GM21381 (cell line): ENCODE data around the gene PAQR4.

Experiments
- ATAC-seq: cut with Tn5 transposase; IDR thresholded peaks from one replicate; pipeline ENCODE4 v1.9.1; 2021; ENCODE audit warnings: mild to moderate bottlenecking, moderate library complexity; ENCODE audit not compliant: unreplicated experiment

Gene PAQR4

DNA sequence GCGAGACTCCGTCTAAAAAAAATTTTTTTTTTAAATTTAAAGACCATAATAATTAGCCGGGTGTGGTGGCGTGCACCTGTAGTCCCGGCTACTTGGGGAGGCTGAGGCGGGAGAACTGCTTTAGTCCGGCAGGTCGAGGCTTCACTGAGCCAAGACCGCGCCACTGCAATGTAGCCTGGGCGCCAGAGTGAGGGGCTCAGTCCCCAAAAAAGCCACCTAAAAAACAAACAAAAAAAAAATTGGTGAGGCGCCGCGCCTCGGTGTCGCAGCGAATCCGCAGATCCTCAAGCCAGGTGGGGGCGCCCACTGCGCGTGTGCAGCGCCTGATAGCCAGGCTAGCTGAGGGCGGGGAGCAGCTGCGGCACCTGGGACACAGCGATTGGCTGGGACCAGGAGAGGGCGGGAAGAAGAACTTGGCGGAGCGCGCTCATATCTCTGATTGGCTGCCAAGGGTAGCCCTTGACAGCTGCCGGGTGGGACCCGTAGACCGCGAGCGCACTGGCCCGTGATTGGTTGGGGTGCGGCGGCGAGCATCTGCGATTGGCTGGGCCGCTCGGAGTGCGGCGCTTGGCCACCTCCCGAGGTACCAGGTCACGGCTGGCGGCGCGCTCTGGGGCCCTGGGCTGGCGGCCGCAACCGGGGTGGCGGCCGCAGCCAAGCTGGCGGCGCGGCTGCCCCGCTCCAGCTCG lies 34.6 kb downstream of the PAQR4 start:
- peak; percentile 88 for ATAC-seq

DNA sequence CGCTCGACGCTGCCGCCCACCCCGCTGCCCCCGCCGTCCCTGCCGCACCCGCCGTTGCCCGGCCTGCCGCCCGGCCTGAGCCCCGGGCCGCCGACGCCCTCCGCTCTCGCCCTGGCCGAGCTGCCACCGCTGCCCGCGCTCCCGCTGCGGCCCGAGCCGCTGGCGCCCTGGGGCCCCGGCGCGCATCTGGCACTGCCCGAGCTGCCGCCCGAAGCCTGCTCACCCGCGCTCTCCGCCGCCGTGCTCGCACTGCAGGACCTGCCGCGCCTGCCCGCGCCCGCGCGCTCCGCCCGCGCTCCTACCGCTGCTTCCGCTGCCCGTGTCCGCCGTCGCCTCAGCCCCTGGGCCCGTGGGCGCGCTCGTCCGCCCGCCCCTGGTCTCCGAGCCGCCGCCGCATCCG lies 35.2 kb downstream of the PAQR4 start:
- no peak for ATAC-seq

- no peak for ATAC-seq
Observed at GRCh38 chr16:3004781-3005284, 35.7 kb downstream of the PAQR4 start.

DNA sequence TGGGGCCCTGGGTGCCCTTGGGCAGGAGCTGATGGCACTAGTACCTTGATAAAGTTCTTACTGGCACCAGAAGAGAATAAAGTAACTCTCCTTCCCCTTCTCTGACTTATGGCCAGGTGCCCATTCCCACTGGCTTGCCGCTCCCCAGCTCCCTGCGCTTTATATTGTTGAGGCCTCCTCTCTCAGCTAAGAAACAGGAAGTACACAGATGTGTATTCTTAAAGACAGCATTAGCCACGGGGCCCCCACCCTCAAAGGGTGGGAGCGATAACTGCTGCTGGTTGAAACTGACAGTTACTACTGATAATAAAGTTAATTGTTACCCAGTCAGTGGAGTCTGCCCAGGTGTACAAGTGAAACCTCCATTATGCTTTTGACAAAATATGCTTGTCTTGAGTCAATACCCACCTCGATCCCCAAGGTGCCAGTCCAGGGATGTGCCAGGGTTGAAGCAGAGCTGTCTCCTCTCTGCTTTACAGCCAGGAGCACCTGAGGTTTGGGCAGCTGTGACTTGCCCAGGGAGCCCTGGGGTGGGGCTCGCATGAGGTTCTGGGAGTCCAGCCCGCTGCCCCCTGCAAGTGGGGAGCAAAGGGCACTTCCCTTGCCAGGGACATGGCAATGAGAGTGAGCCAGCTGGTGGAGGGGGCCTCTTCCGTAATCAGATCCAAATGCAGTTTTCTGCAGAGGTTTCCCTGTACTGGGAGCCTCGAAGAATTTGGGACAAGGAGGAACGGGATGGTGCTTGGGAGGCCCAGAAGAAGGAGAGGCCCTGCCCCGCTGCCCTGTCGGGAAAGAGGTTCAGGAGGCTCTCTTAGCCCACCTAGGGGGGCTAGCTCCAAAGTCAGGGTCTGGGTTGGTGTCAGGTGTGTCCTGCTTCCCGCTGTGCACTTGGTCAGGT lies 38.2 kb downstream of the PAQR4 start:
- no peak for ATAC-seq

DNA sequence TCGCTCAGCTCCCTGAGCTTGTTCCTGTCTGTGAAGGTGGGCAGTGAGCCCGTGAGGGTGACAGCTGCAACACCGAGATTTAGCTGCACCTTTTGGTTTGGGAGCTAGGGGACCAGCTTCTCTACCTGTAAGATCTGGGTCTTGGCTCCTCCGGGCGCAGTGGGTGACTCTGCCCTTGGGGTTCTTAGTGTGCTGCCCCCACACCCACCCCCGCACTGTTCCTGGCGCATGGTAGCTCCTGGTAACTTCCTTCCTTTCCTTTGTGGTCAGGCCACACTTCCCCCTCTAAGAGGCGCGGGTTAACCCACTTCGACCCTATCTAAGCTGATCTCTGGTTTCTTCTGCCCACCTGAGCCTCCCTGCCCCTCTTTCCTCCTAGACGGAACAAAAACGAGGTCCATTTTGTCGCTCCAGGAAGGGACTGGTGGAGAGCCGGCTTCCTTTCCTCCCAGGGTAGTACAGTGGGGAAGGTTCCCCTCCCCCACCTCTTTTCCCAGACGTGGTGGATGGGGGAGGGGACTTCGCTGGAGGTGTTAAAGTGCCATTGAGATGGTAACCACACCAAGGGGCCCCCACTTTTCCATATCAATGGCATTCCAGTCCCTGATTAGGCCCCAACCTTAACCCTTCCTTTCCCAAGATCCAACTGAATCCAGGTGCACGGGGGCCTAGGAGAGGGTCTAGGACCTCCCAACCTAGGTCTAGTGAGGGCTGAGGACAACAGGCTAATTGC lies 39.0 kb downstream of the PAQR4 start:
- no peak for ATAC-seq

DNA sequence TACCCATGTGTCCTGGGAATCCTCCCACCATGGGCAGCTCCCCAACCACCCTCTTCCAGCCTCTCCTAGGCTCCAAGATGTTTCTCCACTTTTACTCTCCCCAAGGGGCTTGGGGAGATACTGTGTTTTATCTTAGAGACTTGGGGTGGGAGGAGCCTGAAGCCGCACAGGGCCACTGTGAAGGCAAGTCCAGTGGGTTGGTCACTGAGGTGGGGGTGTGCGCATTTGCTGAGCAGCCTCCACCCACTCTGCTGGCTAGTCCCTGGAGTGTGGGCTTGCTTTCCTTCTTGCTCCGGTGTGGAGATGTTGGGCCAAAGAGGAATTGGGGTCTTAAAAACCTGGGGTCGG lies 39.5 kb downstream of the PAQR4 start:
- no peak for ATAC-seq

- ATAC-seq = no peak
Observed at GRCh38 chr16:3009568-3010390, 40.6 kb downstream of the PAQR4 start.

DNA sequence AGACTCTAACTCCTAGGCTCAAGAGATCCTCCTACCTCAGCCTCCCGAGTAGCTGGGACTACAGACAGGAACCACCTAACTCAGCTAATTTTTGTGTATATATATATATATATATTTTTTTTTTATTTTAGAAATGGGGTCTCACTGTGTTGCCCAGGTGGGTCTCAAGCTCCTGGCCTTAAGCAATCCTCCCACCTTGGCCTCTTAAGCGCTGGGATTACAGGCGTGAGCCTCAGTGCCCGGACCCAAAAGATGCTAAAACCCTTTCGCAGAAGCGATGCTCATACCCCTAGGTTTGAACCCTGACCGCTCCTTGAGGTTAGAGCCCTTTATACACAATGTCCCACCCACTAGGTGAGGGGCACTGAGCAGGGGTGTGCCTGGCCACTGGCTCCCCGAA lies 41.4 kb downstream of the PAQR4 start:
- no peak for ATAC-seq

DNA sequence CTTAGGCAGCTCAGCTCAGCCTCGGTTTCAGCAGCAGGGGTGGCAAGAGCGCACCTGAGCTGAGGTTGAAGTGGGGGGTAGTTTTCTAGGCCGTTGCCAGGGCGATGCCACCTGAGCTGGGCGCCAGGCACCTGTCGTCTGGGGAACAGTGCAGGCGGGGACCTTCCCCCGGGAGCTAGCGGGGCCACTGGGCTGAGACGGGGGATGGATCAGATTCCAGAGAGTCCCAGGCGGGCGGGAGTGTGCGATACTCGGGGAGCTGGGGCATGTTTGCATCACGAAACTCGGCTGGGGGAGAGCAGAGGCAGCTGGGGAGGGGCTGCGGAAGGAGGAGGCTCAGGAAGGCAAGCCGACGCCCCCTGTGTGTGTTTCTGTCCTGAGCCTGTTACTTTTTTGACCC lies 43.1 kb downstream of the PAQR4 start:
- ATAC-seq = no peak

GRCh38 chr16:3012828-3013420 lies 43.8 kb downstream of the PAQR4 start, which contains the start of gene CLDN9:
CLDN9 (plus strand) TSS chr16:3012923; CDS start chr16:3013363, 440 bp downstream.
- no peak for ATAC-seq

DNA sequence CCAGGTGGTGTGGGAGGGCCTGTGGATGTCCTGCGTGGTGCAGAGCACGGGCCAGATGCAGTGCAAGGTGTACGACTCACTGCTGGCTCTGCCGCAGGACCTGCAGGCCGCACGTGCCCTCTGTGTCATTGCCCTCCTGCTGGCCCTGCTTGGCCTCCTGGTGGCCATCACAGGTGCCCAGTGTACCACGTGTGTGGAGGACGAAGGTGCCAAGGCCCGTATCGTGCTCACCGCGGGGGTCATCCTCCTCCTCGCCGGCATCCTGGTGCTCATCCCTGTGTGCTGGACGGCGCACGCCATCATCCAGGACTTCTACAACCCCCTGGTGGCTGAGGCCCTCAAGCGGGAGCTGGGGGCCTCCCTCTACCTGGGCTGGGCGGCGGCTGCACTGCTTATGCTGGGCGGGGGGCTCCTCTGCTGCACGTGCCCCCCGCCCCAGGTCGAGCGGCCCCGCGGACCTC lies 44.4 kb downstream of the PAQR4 start:
- no peak for ATAC-seq

- ATAC-seq = no peak
Observed at GRCh38 chr16:3013998-3014690, 45.0 kb downstream of the PAQR4 start.

GRCh38 chr16:3014971-3015370 lies 45.8 kb downstream of the PAQR4 start:
- ATAC-seq = no peak

- ATAC-seq = no peak
Observed at GRCh38 chr16:3015865-3016521, 46.8 kb downstream of the PAQR4 start.

- no peak for ATAC-seq
Observed at GRCh38 chr16:3017344-3017743, 48.2 kb downstream of the PAQR4 start.

- ATAC-seq = no peak
Observed at GRCh38 chr16:3017794-3018506, 48.8 kb downstream of the PAQR4 start, which contains the start of gene CLDN6. CLDN6 (minus strand) TSS chr16:3018183; CDS start chr16:3016021, 2,162 bp downstream.

- ATAC-seq = no peak
Observed at GRCh38 chr16:3019594-3020246, 50.6 kb downstream of the PAQR4 start.

DNA sequence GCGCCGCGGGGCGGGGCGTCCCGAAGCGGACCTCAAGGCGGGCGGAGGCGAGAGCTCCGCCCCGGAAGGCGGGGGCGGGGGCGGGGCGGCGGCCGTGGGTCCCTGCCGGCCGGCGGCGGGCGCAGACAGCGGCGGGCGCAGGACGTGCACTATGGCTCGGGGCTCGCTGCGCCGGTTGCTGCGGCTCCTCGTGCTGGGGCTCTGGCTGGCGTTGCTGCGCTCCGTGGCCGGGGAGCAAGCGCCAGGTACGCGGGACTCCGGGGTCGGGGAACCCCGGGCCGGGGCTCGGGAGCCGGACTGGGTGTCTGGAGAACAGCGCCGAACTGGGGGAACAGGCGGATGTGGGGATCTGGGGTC lies 51.1 kb downstream of the PAQR4 start, which contains the start of gene TNFRSF12A:
Gene TNFRSF12A (plus strand): TSS at position 122 of the 357 bp plus-strand sequence. CDS start 30 bp downstream, at position 152.
- ATAC-seq = peak; percentile 27
